ENCODE data around the gene PLLP. TPM values are rescaled to one million over a fixed set of nuclear protein-coding genes. Genes with fewer than 3 reads are reported as not detected.

The PLLP gene
- polyA plus RNA-seq, 3 donors = 0.52 to 1.2 (median 0.97) TPM

DNA sequence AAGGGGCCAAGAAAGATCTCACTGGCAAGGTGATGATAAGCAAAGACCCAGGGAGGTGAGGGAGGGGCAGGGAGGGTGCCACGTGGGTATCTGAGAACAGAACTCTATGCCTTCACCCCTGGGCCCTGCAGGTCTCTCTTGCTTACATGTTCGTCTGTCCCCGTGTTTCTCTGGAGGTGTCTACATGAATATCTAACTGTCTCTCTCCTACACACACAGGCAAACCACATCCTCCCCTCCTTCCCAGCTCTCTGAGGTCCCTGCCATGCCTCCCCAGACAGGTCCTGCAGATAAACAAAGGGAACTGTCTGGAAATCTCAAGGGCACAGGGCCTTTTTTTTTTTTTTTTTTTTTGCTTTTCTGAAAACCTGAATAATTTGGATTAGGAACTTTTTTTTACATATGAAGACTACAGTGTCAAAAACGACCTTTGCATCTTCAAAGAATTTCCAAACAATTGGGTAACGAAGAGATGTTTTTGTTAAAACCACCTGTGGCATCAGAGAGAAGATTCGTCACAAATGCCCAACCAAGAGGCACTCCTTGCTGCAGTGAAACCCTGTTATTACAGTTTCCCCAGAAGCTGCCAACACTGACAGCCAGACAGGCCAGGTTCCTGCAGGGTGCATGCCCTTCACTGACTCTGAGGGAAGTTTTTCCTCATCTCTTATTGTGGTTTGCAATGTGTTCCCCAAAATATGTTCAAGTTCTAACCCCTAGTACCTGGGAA is 17.8 kb downstream of the PLLP start:
- H3K4me1 Mint-ChIP-seq = peaks cover 7% of the 10 kb centered on the region
- no peaks in the 10 kb centered on the region for H3K9me3 ChIP-seq (replicated peaks in 1 of 2; ENCODE audit: control insufficient read depth in 1 of 2, insufficient read depth in 1 of 2, low read length in 2 of 2)
- H3K4me3 Mint-ChIP-seq = no peak overlapping the region
- H3K36me3 Mint-ChIP-seq = no peaks in the 10 kb centered on the region
- peaks cover 5 to 8% of the 10 kb centered on the region in 2 donors for H3K4me1 ChIP-seq (ENCODE audit: control insufficient read depth in 1 of 2, insufficient read depth in 2 of 2, low read length in 2 of 2)
- H3K4me3 ChIP-seq (replicated peaks in 1 of 3; ENCODE audit: low read depth in 2 of 3, low read length in 3 of 3) = no peak overlapping the region
- no peak overlapping the region for H3K9ac ChIP-seq (ENCODE audit: insufficient read depth, low read length, poor library complexity, severe bottlenecking)
- WGBS (ENCODE audit: insufficient coverage) = 43% methylated on average over 5 of the region's 6 CpGs
- H3K36me3 ChIP-seq (replicated peaks in 1 of 2; ENCODE audit: control insufficient read depth in 1 of 2, insufficient read depth in 2 of 2, low read length in 2 of 2) = no peaks in the 10 kb centered on the region
- H3K79me2 ChIP-seq (ENCODE audit: insufficient read depth, low read length) = no peaks in the 10 kb centered on the region
- no peak overlapping the region for H3K27ac Mint-ChIP-seq
- no peaks in the 10 kb centered on the region for H3K27me3 ChIP-seq (ENCODE audit: control insufficient read depth in 2 of 2, insufficient read depth in 2 of 2, low read length in 2 of 2)
- TF ChIP-seq, protein P1, sequence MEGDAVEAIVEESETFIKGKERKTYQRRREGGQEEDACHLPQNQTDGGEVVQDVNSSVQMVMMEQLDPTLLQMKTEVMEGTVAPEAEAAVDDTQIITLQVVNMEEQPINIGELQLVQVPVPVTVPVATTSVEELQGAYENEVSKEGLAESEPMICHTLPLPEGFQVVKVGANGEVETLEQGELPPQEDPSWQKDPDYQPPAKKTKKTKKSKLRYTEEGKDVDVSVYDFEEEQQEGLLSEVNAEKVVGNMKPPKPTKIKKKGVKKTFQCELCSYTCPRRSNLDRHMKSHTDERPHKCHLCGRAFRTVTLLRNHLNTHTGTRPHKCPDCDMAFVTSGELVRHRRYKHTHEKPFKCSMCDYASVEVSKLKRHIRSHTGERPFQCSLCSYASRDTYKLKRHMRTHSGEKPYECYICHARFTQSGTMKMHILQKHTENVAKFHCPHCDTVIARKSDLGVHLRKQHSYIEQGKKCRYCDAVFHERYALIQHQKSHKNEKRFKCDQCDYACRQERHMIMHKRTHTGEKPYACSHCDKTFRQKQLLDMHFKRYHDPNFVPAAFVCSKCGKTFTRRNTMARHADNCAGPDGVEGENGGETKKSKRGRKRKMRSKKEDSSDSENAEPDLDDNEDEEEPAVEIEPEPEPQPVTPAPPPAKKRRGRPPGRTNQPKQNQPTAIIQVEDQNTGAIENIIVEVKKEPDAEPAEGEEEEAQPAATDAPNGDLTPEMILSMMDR (IDR thresholded peaks at IDR 0.05) = no peak
- DNase-seq = no peak
- H3K9me3 Mint-ChIP-seq = no peaks in the 10 kb centered on the region
- no peak overlapping the region for H2AFZ ChIP-seq (ENCODE audit: insufficient read depth, low read depth, low read length, poor library complexity, severe bottlenecking)
- H3K27me3 Mint-ChIP-seq (ENCODE audit: low read depth in 3 of 3) = peaks cover 0 to 8% (median 3%) of the 10 kb centered on the region in 3 donors
- H4K20me1 ChIP-seq (ENCODE audit: insufficient read depth, low read length) = no peaks in the 10 kb centered on the region
- H3K27ac ChIP-seq (ENCODE audit: low read depth in 1 of 2, low read length in 2 of 2) = no peak overlapping the region
- intact Hi-C loops (cut with micrococcal nuclease) = no loop called here
- no peak overlapping the region for H3K4me2 ChIP-seq (replicated peaks; ENCODE audit: extremely low read depth, low read length, poor library complexity, severe bottlenecking)

DNA sequence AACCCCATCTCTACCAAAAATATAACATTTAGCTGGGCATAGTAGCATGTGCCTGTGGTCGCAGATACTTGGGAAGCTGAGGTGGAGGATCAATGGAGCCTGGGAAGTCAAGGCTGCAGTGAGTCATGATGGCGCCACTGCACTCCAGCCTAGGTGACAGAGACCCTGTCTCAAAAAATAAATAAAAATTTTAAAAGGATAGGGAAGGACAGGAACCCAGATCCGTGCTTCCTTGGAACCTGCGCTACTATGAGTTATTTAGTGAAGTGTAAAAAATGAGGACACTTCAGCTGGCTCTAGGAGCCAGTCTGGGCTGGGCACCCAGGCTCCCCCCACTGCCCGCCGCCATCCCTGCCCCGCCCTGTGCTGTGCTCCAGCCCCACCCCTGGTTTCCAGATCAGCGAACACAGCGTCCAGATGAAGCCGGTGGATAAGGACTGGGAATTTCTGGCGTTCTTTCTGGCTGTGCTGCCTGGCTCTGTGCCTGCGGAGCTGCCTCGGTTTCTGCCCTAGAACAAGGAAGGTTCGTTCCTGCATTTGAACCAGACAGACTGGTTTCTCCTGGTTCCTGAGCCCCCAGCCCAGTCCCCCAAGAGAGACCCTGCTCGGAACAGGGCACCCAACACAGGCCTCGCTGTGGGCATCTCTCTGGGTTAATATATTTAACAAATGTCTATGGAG is 18.5 kb downstream of the PLLP start:
- no peaks in the 10 kb centered on the region for H3K36me3 Mint-ChIP-seq

More for the DNA sequence above, 18.5 kb downstream of the PLLP start:
- Histone ChIP-seq H2AFZ (ENCODE audit: insufficient read depth, low read depth, low read length, poor library complexity, severe bottlenecking) (no peak overlapping the region), H3K4me2 (replicated peaks; ENCODE audit: extremely low read depth, low read length, poor library complexity, severe bottlenecking) (no peak overlapping the region), H4K20me1 (ENCODE audit: insufficient read depth, low read length) (no peaks in the 10 kb centered on the region), H3K79me2 (ENCODE audit: insufficient read depth, low read length) (no peaks in the 10 kb centered on the region), H3K27me3 (ENCODE audit: control insufficient read depth in 2 of 2, insufficient read depth in 2 of 2, low read length in 2 of 2) (no peaks in the 10 kb centered on the region), H3K9ac (ENCODE audit: insufficient read depth, low read length, poor library complexity, severe bottlenecking) (no peak overlapping the region), H3K4me1 (ENCODE audit: control insufficient read depth in 1 of 2, insufficient read depth in 2 of 2, low read length in 2 of 2) (peaks cover 5 to 8% of the 10 kb centered on the region in 2 donors), H3K4me3 (replicated peaks in 1 of 3; ENCODE audit: low read depth in 2 of 3, low read length in 3 of 3) (no peak overlapping the region), H3K27ac (ENCODE audit: low read depth in 1 of 2, low read length in 2 of 2) (no peak overlapping the region), H3K36me3 (replicated peaks in 1 of 2; ENCODE audit: control insufficient read depth in 1 of 2, insufficient read depth in 2 of 2, low read length in 2 of 2) (no peaks in the 10 kb centered on the region), H3K9me3 (replicated peaks in 1 of 2; ENCODE audit: control insufficient read depth in 1 of 2, insufficient read depth in 1 of 2, low read length in 2 of 2) (no peaks in the 10 kb centered on the region)
- TF ChIP-seq, protein P1 (IDR thresholded peaks at IDR 0.05) = no peak
- Mint-ChIP-seq H3K9me3 (peaks cover 0 to 2% (median 0%) of the 10 kb centered on the region in 7 donors), H3K4me3 (no peak overlapping the region), H3K4me1 (peaks cover 7% of the 10 kb centered on the region), H3K27me3 (ENCODE audit: low read depth in 3 of 3) (peaks cover 0 to 6% (median 3%) of the 10 kb centered on the region in 3 donors), H3K27ac (no peak overlapping the region)
- no peak for DNase-seq
- intact Hi-C loops (cut with micrococcal nuclease) = no loop called here
- WGBS (ENCODE audit: insufficient coverage) = 98% methylated on average over 10 of the region's 16 CpGs

Measured in CD14-positive monocyte (primary cell).